GM19328 (cell line): ENCODE measurements around the gene TEDC2.
"Not testable (repeated sequence)": the region's sequence is repeated elsewhere in the genome, so short reads cannot be mapped to it uniquely, and the experiment has no call there.

Source experiments
- ATAC-seq: cut with Tn5 transposase; IDR thresholded peaks from one replicate; pipeline ENCODE4 v1.9.1; 2021; ENCODE audit warnings: mild to moderate bottlenecking, moderate library complexity; ENCODE audit not compliant: unreplicated experiment

The TEDC2 gene

DNA sequence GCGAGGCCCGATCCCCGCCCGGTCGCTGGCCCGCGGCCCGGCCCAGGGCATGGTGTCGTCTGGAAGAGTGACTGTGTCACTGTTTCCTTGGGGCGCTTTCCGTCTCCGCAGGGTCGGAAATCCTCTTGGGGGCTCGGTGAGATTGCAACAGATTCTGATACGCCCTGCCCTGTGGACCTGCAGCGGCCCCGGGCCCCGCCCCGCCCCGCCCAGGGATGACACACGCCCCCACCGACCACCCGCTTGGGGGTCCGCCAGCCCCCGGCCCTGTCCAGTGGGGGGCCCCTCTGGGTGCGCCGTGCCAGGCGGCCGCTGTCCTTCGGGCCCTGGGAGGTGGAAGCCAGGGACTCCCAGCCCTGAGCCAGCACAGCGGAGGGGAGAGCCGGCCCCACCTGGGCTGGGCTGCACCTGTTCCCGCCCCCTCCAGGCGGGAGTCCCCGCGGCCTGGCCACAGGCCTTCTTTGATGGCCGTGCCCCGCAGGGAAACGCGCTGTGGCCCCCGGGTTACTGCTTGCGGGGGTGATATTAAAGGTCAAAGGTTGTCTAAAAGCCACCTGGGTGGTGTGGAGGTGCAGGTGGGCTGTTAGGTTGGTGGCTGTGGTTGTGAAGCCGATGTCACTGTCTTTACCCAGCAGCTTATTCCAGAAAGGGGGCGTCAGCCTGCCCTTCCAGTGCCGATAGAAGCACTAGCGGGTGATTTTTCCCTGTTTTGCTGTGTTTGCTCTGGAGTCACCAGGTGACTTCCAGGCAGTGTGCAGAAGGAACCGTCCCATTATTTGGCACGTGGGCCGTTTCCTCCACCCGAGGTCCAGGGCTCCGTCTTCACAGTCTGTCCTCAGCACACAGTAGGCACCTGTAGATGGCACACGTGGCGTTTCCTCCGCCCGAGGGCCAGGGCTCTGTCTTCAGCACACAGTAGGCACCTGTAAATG lies 15.8 kb downstream of the TEDC2 start:
- no peak for ATAC-seq

DNA sequence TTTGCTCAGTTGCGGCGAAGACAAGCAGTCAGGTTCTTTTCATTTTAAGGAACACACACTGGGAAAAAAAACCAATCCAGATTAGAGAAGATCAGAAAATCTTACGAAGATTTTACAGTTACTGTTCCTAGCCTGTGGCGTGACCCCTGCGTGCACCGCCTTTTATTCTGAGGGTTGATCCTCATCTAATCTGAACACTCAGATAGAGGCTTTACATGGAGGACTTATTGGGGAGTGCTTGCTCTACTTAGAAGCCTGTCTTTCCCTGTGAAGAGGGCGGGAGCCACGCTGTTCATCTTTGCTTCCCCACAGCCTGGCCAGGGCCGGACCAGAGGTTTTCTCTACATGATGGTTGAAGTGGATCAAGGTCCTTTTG lies 16.4 kb downstream of the TEDC2 start:
- no peak for ATAC-seq

DNA sequence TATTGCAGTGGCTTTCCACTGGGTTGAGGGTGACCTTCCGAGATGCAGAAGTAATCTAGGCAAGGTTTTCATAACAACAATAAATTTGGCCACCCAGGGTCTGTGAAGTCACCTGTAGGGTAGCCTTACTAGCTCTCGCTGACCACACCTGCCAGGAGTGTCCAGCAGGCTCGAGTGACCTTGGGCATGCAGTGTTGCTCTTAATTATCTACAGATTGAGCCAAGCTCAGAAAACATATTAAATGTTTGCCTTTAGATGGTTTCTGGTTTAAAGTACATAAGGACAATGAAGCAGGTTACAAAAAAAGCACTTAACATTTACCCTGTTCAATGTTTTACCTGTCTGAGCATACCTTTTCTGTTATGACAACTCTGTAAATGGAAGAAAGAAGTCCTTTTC lies 16.8 kb downstream of the TEDC2 start:
- ATAC-seq = no peak

DNA sequence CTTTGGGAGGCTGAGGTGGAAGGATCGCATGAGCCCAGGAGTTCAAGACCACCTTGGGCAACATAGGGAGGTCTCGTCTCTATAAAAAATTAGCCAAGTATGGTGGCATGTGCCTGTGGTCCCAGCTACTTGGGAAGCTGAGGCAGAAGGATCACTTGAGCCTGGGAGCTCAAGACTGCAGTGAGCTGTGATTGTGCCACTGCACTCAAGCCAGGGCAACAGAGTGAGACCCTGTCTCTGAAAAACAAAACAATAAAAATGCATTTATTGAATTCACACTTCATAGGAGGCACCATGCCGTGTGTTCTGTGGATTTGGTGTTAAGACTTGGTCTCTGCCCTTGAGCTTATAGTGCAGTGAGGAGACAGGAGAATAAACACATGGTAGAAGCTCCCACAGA lies 17.4 kb downstream of the TEDC2 start:
- ATAC-seq = no peak

DNA sequence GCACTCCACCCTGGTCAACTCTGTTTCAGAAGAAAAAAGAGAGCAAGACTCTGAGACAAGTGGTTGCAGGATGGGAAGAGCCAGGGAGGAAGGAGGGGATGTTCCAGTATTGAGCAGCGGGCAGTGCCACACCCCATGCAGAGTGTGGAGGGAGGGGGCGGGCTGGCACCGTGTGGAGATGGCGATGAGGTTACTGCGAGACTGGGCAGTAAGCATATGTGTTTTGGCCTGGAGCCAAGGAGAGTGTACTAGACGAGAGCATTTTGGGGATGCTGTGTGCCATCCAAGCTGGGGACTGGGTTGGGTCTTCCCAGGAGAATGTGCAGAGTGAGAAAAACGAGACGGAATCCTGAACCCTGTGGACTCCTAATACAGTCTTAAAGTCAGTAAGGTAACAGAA lies 18.4 kb downstream of the TEDC2 start:
- ATAC-seq = no peak

DNA sequence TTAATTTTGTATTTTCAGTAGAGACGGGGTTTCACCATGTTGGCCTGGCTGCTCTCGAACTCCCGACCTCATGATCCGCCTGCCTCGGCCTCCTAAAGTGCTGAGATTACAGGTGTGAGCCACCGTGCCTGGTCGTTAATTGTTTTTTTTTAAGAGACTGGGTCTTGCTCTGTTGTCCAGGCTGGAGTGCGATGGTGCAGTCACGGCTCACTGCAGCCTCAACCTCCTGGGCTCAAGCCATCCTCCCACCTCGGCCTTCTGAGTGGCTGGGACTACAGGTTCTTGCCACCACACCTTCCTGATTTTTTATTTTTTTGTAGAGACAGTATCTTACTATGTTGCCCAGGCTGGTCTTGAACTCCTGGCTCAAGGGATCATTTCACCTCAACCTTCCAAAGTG lies 20.1 kb downstream of the TEDC2 start:
- ATAC-seq = not testable (repeated sequence)

DNA sequence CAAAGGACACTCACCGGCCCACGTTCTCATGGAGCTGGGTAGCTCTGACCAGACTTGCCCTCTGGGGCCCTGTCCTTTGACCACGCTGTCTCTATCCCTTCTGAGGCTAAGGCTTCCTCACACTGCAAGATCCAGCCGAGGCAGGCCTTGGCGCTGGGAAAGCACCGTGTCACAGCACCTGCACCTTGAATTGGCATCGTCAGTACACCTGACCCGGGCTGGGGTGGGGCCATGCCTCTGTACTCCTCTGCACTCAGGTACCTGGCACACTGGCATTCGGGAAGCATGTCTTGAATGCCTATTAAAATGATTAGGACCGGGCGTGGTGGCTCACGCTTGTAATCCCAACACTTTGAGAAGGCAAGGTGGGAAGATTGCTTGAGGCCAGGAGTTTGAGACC lies 21.0 kb downstream of the TEDC2 start:
- no peak for ATAC-seq

DNA sequence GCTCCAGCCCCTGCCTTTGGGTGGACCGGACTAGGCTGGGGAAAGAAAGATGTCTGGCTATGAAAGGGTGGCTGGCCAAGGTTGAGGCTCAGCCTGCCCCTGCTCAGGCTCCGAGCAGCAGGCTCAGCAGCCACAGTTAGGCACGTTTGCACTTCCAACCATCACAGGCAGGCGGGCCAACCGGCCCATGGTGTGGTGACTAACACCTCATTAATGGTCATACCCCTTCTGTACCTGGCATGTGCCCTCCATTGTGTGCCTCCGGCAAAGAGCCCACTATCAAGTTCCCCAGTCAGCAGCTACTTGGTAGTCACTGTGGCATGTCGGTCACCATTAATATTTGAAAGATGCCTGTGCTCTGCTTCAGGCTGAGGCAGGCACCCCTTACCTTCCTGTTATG lies 21.8 kb downstream of the TEDC2 start:
- no peak for ATAC-seq

DNA sequence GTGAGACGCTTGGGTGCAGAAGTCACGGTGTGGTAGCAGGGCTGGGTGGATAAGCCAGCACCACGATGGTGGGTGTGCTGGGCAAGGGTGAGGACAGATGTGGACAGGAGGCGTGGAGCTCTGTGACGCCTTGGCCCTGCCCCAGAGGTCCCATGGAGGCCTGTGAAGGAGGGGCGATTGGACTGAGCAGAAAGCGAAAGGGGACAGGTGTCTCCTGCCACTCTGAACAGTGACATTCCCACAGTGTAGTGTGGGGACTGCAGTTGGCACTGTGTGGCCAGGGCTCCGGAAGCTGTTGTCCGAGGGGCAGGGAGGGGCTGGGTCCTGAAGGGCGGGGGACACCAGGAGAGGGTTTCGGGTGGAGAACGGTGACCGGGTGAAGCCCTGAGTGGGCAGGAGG lies 22.3 kb downstream of the TEDC2 start:
- no peak for ATAC-seq

DNA sequence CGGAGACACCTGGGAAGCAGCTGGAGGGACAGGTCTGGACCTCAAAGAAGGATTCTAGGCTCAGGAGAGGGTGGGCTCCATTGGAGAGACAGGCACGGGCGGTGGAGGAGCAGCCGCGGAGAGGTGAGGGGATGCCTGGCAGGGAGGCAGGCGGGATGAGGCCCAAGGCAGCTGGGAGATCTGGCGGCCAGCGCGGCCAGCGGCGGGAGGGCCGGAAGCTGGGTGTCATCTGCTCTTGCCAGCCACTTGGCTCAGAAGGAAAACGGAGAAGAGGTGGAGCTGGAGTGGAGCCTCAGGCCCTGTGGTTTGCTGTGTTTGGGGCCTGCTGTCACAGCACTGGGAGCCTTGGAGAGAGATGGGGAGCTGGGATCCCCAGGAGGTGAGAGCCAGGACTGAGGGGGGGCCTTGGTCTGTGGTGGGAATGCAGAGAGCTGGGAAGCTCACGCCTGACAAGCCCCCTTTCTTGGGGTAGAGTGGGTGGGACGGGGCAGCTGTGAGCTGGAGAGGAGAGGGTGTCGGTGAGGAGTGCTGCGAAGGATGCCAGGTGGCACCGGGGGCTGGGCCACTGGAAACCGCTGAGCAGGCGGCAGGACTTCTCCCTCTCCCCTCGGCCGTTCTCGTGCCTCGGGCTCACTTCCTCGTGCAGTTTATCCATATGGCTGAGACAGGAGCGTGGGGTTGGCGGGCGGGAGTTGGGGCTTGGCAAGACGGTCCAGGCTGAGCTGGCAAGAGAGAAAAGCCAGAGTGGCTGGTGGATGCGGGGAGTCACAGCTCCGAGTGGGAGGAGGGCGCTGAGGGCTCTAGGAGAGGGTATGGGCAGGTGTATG lies 23.0 kb downstream of the TEDC2 start:
- ATAC-seq = no peak

DNA sequence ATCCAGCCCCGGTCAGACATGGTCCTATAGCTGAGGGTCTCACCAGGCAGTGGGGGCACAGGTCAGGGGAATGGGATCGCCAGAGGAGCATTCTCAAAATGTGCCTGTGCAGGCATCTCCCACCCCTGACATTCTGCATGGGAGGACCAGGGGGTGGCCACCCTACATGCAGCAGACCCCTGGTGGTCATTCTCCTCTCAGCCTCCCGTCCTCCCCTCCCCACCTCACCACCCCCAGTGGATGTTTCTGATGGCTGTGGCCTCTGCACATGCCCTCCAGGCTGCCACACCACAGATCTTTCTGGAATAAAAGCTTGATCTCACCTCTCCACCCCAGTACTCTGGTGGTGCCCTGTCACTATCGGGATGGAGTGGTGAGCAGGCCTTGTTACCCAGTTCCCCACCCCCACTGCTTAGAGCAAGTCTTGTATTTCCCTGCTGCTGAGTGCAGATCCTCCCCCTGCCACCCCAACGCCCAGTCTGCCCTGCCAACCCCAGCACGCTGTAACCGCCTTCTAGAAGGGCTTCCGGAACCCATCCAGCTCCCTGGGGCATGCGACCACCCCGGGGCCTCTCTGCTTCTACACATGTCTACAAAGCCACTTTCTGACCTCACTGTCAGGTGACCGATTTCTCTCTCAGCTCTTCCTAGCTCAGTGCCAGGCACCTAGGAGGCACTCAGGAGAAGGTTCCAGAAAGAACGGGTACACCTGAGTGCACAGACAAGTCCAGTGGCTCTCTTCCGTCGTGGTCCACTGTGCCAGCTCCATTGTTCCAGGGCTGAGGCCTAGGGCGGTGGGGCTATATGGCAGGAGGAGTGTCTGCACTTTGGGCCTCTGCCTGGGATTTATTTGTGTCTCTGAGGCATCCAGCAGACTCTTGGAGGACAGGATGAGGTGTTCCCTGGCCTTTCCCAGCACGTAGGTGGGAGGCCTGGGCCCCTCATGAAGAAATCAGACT lies 24.3 kb downstream of the TEDC2 start:
- no peak for ATAC-seq

DNA sequence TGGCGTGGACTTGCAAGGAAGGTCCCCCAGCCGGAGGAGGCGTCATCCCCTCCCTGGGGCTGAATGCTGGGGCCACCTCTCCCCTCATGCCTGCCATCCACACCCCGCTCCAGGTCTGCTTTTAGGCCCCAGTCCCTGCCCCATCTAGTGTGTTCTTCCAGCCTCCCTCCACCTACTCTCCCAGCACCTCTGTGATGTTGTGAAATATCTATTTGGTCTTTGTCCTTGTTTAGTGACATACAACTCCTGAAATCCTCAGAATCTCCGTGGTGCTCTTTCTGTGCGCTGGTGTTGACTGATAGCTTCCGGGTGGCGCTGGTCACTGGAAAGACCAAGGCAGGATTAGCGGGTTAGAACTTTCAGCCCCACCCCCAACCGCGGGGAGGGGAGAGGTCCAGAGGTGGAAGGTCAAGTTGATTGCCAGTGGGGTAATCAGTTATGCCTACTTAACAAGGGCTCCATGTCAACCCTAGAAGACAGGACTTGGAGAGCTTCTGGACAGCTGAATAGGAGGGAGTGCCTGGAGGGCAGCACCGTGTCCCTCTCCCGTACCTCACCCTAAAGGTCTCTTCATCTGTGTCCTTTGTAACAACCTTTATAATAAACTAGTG lies 25.1 kb downstream of the TEDC2 start:
- ATAC-seq = no peak

DNA sequence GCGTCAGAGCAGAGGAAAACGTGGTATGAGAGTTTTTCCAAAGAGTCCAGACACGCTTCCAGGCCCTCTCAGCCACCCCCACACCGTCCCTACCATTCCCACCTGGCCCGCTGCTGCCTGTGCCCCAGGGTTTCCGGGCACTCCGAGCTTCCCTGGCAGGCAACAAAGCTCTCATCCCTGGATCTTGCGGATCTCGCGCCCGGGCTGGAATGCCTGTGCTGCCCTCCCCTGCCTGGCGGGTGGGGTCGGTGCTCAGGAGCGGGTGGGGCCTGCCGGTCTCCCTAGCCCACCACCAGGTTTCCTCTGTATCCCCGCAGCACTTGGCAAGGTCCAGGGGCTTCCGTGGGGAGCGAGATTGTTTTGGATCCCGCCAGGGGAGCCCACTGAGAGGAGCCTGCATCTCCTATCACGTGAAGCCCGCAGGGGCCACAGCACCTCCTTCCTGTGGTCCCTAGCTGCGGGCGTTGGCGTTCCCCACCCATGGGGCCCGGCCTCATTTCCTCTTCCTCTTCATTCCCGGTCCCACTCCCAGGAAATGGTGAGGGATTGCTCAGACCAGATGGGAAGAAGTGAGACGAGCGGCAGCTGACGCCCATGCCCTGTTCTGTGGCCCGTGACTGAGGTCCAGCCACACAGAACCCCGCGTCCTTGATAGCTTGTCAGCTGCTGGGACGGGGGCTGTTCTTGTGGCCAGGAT lies 26.1 kb downstream of the TEDC2 start:
- no peak for ATAC-seq

DNA sequence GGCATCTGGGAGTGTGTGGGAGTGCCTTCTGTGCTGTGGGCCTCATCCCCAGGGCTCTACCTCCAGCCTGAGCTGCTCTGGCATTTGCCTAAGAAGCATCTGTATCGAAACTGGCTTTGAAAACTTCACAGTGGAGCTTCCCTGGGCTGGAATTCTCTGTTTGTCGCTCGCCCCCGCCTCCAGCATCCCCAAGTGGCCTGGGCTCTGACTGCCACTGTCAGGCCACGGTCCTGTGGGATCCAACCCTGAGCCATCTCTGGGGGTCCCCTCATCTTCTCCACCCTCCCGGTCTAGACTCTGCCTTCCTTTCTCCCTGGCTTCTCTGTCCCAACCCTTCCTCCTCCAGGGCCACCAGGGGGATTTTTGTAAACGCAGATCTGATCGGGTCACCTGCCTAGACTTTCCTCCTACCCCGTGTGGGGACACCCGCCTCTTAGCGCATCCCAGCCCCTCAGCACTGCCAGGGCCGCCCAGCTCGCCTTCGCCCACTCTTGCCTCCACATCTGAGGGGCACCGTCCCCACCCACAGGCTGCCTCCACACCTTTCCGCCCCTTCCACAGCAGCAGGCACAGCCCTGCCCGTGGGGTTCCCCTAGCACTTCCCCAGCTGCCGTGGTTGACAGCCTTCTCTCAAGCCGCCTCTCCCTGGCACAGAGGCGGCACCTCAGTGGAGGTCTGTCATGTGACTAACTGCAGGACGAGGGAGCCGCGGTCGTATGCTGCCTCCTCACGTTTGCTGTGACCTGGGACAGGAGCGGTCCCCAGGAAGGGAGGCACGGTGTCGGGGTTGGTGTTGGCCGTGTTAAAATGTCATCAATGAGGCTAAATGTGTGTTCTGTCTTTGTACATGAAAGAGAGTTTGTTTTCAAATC lies 27.0 kb downstream of the TEDC2 start:
- no peak for ATAC-seq

DNA sequence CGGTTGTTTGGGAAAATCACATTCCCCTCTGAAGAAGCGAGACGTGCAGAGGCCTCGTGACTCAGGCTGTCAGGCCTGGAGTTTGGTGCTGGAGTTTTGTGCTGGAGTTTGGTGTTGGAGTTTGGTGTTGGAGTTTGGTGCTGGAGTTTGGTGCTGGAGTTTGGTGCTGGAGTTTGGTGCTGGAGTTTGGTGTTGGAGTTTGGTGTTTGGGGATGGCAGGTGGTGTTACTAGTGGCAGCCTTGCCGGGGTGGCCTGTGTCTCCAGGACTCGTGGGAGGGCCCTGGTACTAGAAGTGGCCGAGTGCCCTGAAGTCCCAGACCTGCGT lies 27.6 kb downstream of the TEDC2 start:
- no peak for ATAC-seq

DNA sequence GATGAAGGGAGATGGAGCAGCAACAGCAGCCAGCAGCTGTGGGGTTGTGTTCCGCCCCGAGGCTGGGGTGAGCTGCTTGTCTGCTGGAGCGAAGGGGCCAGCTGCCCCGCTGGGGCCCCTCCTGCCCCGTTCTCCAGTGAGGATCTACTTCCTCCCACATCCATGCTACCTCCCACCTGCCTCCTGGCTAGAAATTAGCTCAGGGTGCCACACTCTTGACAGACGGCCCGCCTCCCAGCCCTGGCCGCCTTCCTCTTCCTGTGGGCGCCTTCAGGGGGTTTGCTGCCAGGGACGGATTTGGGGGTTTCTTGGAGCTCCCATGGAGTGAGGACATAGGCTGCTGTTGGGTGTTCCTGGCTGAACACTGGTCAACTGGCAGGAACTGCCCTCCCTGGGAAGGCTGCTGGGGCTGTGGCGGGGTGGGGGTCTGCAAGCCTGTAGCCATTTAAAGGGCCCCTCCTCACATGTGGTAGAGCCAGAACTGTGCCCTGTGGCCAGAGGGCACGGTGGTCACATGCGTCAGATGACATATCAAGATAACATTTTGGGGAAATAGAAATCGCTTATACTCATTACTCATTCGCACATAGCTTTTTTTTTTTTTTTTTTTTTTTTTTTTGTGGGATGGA lies 28.1 kb downstream of the TEDC2 start:
- no peak for ATAC-seq

DNA sequence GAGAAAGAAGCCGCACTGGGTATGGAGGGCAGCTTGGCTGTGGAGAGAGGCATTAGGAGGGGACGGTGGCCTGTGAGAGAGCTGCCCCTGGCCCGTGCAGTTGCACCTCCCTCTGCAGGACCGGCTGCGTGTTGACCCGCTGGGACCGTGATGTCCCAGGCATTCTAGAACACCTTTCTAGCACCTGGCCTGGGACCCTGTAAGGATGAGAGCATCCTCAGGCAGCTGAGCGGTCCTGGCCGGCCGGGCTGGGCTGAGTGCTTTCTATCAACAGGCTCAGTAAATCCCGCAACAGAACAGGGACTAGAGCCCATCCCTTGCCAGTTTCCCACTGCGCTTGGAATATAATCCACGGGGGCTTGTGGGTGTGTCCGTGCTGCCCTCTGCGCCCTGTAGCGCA lies 29.7 kb downstream of the TEDC2 start:
- ATAC-seq = no peak

DNA sequence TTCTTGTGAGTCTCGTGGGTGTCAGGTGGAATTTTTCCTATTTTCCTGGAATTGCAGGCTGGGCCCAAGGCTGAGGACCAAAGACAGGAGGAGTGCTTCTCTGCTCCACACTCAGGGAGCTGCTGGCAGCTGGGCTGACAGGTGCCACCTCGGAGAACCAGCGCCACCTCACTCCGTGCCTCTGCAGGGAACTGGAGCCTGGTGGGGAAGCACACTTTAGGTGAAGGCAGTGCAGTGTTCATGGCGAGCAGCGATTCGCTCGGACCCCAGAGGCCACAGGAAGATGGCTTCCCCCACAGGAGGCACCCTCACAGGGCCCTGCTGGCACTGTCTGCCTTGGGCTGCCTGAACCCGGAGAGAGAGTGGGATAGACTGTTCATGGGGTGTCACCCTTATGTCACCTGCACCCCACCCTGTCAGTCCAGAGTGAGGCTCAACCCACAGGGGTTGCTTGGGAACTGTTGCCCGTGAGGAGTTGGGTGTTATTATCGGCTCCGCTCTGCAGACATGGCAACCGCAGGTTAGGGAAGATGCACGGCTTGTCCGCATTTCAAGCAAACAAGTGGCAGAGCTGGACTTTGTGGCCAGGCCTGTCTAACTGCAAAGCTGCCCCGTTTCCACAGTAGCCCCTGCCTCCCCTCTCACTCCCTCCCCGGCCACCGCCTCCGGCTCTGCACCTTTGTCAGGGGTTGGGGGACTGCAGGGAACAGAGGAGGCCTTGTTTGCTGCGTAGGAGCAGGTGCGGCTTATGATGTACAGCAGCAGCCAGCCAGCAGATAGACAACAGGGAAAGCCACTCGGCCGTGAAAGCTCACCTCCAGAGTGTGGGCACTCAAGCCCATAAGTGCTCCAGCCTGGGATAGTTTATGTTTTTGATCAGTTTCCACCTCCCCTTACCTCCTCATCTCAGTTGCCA lies 30.5 kb downstream of the TEDC2 start:
- ATAC-seq = no peak
